RWPE2 (cell line): ENCODE data around the gene DCPS.

ENCODE experiments used
- ATAC-seq: fragments of 200-7000 bp; cut with Tn5 transposase; 3 replicates; pipeline ENCODE4 v1.9.1; 2021; ENCODE audit warnings: low read depth
- DNase-seq: peaks from one replicate; pipeline ENCODE4 v3.0.0-alpha.2; 2020; ENCODE audit warnings: low spot score
- H3K27ac ChIP-seq: fragments of 450-650 bp; 2 replicates; pipeline ENCODE4 v1.5.1; 2017; ENCODE audit warnings: mild to moderate bottlenecking; ENCODE audit not compliant: poor library complexity, severe bottlenecking
- H3K27me3 ChIP-seq: fragments of 250-450 bp; sonication (Bioruptor Pico); 2 replicates; pipeline ENCODE4 v1.5.1; 2021; ENCODE audit warnings: mild to moderate bottlenecking, moderate library complexity; ENCODE audit not compliant: insufficient read depth, poor library complexity, severe bottlenecking
- H3K36me3 ChIP-seq: fragments of 250-450 bp; sonication (Bioruptor Pico); 2 replicates; pipeline ENCODE4 v1.5.1; 2020; ENCODE audit warnings: low read depth, mild to moderate bottlenecking, moderate library complexity
- H3K4me1 ChIP-seq: fragments of 250-450 bp; sonication (Bioruptor Pico); 2 replicates; pipeline ENCODE4 v1.5.1; 2021; ENCODE audit warnings: mild to moderate bottlenecking, moderate library complexity; ENCODE audit not compliant: insufficient read depth, poor library complexity, severe bottlenecking
- H3K4me3 ChIP-seq: fragments of 250-450 bp; sonication (Bioruptor Pico); 2 replicates; pipeline ENCODE4 v1.5.1; 2021; ENCODE audit warnings: mild to moderate bottlenecking, moderate library complexity; ENCODE audit not compliant: severe bottlenecking
- H3K9me3 ChIP-seq: fragments of 250-450 bp; sonication (Bioruptor Pico); 2 replicates; pipeline ENCODE4 v1.5.1; 2021; ENCODE audit warnings: mild to moderate bottlenecking, moderate library complexity; ENCODE audit not compliant: severe bottlenecking
- CTCF ChIP-seq: fragments of 450-650 bp; IDR thresholded peaks from one replicate; pipeline ENCODE4 v1.5.1; 2017; ENCODE audit warnings: mild to moderate bottlenecking, moderate library complexity; ENCODE audit not compliant: poor library complexity, severe bottlenecking

Gene DCPS

GRCh38 chr11:126329644-126330211 lies 25.9 kb downstream of the DCPS start:
- Histone ChIP-seq H3K27me3 (no peaks in the 10 kb centered on the region), H3K9me3 (no peaks in the 10 kb centered on the region), H3K27ac (no peak overlapping the region), H3K4me3 (no peak overlapping the region), H3K36me3 (no peaks in the 10 kb centered on the region), H3K4me1 (peaks cover 7% of the 10 kb centered on the region)
- ATAC-seq, result no peak
- no peak for DNase-seq
- no peak for TF ChIP-seq CTCF

GRCh38 chr11:126331286-126331685 lies 27.4 kb downstream of the DCPS start:
- DNase-seq (no peak), ATAC-seq (no peak)
- H3K27ac ChIP-seq, result no peak overlapping the region
- H3K4me3 ChIP-seq, result no peak overlapping the region
- no peaks in the 10 kb centered on the region for H3K27me3 ChIP-seq
- no peaks in the 10 kb centered on the region for H3K36me3 ChIP-seq
- no peak for TF ChIP-seq CTCF
- H3K4me1 ChIP-seq, result peaks cover 7% of the 10 kb centered on the region
- no peaks in the 10 kb centered on the region for H3K9me3 ChIP-seq

GRCh38 chr11:126332221-126332711 lies 28.4 kb downstream of the DCPS start:
- Histone ChIP-seq H3K36me3 (no peaks in the 10 kb centered on the region), H3K27ac (peak overlapping the region; percentile 40), H3K4me3 (no peak overlapping the region), H3K4me1 (peaks cover 7% of the 10 kb centered on the region), H3K9me3 (no peaks in the 10 kb centered on the region), H3K27me3 (no peaks in the 10 kb centered on the region)
- DNase-seq (peak; percentile 68), ATAC-seq (peak; percentile 96)
- TF ChIP-seq CTCF, result no peak

GRCh38 chr11:126333142-126333541 lies 29.3 kb downstream of the DCPS start:
- Histone ChIP-seq H3K36me3 (no peaks in the 10 kb centered on the region), H3K9me3 (no peaks in the 10 kb centered on the region), H3K4me3 (no peak overlapping the region), H3K4me1 (peaks cover 7% of the 10 kb centered on the region), H3K27me3 (no peaks in the 10 kb centered on the region), H3K27ac (no peak overlapping the region)
- TF ChIP-seq CTCF, result no peak
- peak; percentile 5 for DNase-seq
- ATAC-seq, result no peak

GRCh38 chr11:126334659-126335462 lies 31.0 kb downstream of the DCPS start:
- no peak for ATAC-seq
- no peak overlapping the region for H3K4me3 ChIP-seq
- H3K36me3 ChIP-seq, result no peaks in the 10 kb centered on the region
- peak; percentile 35 for DNase-seq
- H3K9me3 ChIP-seq, result no peaks in the 10 kb centered on the region
- H3K27me3 ChIP-seq, result no peaks in the 10 kb centered on the region
- TF ChIP-seq CTCF, result no peak
- no peak overlapping the region for H3K27ac ChIP-seq
- peaks cover 12% of the 10 kb centered on the region for H3K4me1 ChIP-seq
